Measurements from ENCODE around the gene N4BP2.

- TF ChIP-seq, protein P1, sequence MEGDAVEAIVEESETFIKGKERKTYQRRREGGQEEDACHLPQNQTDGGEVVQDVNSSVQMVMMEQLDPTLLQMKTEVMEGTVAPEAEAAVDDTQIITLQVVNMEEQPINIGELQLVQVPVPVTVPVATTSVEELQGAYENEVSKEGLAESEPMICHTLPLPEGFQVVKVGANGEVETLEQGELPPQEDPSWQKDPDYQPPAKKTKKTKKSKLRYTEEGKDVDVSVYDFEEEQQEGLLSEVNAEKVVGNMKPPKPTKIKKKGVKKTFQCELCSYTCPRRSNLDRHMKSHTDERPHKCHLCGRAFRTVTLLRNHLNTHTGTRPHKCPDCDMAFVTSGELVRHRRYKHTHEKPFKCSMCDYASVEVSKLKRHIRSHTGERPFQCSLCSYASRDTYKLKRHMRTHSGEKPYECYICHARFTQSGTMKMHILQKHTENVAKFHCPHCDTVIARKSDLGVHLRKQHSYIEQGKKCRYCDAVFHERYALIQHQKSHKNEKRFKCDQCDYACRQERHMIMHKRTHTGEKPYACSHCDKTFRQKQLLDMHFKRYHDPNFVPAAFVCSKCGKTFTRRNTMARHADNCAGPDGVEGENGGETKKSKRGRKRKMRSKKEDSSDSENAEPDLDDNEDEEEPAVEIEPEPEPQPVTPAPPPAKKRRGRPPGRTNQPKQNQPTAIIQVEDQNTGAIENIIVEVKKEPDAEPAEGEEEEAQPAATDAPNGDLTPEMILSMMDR (conservative IDR thresholded peaks at IDR 0.05; ENCODE audit: low read depth, low read length), result no peak
- TF ChIP-seq EZH2phosphoT487 (IDR thresholded peaks at IDR 0.05; ENCODE audit: borderline replicate concordance, low read length) (no peak), EZH2 (IDR thresholded peaks at IDR 0.05; ENCODE audit: low read length, unreplicated experiment) (no peak)
Observed at GRCh38 chr4:40160258-40160657, 103.6 kb downstream of the N4BP2 start.

Data from PC-3 (cell line).